H9 (cell line): ENCODE measurements around the gene SLC6A3. TPM values are rescaled to one million over a fixed set of nuclear protein-coding genes. Genes with fewer than 3 reads are reported as not detected.

Experiments
- DNase-seq: peaks from one replicate; pipeline ENCODE4 v3.0.0-alpha.2; 2017
- H2AFZ ChIP-seq: one replicate; pipeline ENCODE4 v1.6.1; 2013; ENCODE audit warnings: mild to moderate bottlenecking, low read length, control low read depth, moderate library complexity
- H2AK5ac ChIP-seq: 2 replicates; pipeline ENCODE4 v1.6.1; 2013; ENCODE audit warnings: low read length, control low read depth, mixed read lengths; ENCODE audit not compliant: insufficient read length
- H2BK120ac ChIP-seq: one replicate; pipeline ENCODE4 v1.6.1; 2013; ENCODE audit warnings: low read depth, mild to moderate bottlenecking, low read length, control low read depth, inconsistent platforms; ENCODE audit not compliant: poor library complexity, severe bottlenecking
- H2BK12ac ChIP-seq: 2 replicates; pipeline ENCODE4 v1.6.1; 2013; ENCODE audit warnings: low read length, control low read depth, mixed read lengths, low read depth; ENCODE audit not compliant: insufficient read length
- H2BK15ac ChIP-seq: 2 replicates; pipeline ENCODE4 v1.6.1; 2013; ENCODE audit warnings: low read depth, low read length, control low read depth
- H2BK20ac ChIP-seq: one replicate; pipeline ENCODE4 v1.6.1; 2013; ENCODE audit warnings: low read depth, mild to moderate bottlenecking, low read length, control low read depth, inconsistent platforms; ENCODE audit not compliant: poor library complexity, severe bottlenecking
- H2BK5ac ChIP-seq: 2 replicates; pipeline ENCODE4 v1.6.1; 2013; ENCODE audit warnings: low read length, control low read depth, mixed read lengths; ENCODE audit not compliant: insufficient read length
- H3K14ac ChIP-seq: 2 replicates; pipeline ENCODE4 v1.6.1; 2013; ENCODE audit warnings: low read length, control low read depth; ENCODE audit not compliant: insufficient read depth
- H3K18ac ChIP-seq: 2 replicates; pipeline ENCODE4 v1.6.1; 2013; ENCODE audit warnings: low read depth, mild to moderate bottlenecking, mixed read lengths, low read length, control low read depth; ENCODE audit not compliant: insufficient read length
- H3K23ac ChIP-seq: 2 replicates; pipeline ENCODE4 v1.6.1; 2013; ENCODE audit warnings: low read length, control low read depth, mixed read lengths, low read depth; ENCODE audit not compliant: insufficient read length
- H3K23me2 ChIP-seq: 2 replicates; pipeline ENCODE4 v1.6.1; 2013; ENCODE audit warnings: low read depth, mild to moderate bottlenecking, mixed read lengths, low read length, control low read depth; ENCODE audit not compliant: insufficient read length, poor library complexity, severe bottlenecking
- H3K27ac ChIP-seq: 2 replicates; pipeline ENCODE4 v1.5.1; 2013; ENCODE audit warnings: low read length, control low read depth, mixed read lengths, low read depth; ENCODE audit not compliant: insufficient read length
- H3K27me3 ChIP-seq: 2 replicates; pipeline ENCODE4 v1.6.1; 2013; ENCODE audit warnings: low read length, control low read depth, inconsistent platforms; ENCODE audit not compliant: insufficient read depth
- H3K4ac ChIP-seq: 2 replicates; pipeline ENCODE4 v1.6.1; 2013; ENCODE audit warnings: low read depth, mild to moderate bottlenecking, control low read depth, inconsistent platforms, low read length, moderate library complexity
- H3K4me1 ChIP-seq: 2 replicates; pipeline ENCODE4 v1.6.1; 2013; ENCODE audit warnings: low read length, control low read depth, inconsistent platforms; ENCODE audit not compliant: insufficient read depth
- H3K4me2 ChIP-seq: 2 replicates; pipeline ENCODE4 v1.6.1; 2013; ENCODE audit warnings: low read length, control low read depth, mixed read lengths; ENCODE audit not compliant: insufficient read length, insufficient read depth
- H3K56ac ChIP-seq: 2 replicates; pipeline ENCODE4 v1.6.1; 2013; ENCODE audit warnings: low read depth, mild to moderate bottlenecking, mixed read lengths, low read length, control low read depth; ENCODE audit not compliant: insufficient read length
- H3K79me1 ChIP-seq: 2 replicates; pipeline ENCODE4 v1.6.1; 2013; ENCODE audit warnings: low read depth, mild to moderate bottlenecking, moderate library complexity, low read length, control low read depth, inconsistent platforms; ENCODE audit not compliant: insufficient read depth, poor library complexity, severe bottlenecking
- H3K79me2 ChIP-seq: 2 replicates; pipeline ENCODE4 v1.6.1; 2013; ENCODE audit warnings: low read length, control low read depth, inconsistent platforms; ENCODE audit not compliant: insufficient read depth
- H3K9ac ChIP-seq: 2 replicates; pipeline ENCODE4 v1.6.1; 2013; ENCODE audit warnings: low read length, control low read depth, mixed read lengths; ENCODE audit not compliant: insufficient read length; ENCODE audit errors: extremely low read depth
- H3K9me3 ChIP-seq: one replicate; pipeline ENCODE4 v1.6.1; 2013; ENCODE audit warnings: low read depth, low read length, inconsistent platforms; ENCODE audit not compliant: control insufficient read depth
- H3T11ph ChIP-seq: one replicate; pipeline ENCODE4 v1.6.1; 2013; ENCODE audit warnings: mild to moderate bottlenecking, low read length, control low read depth, inconsistent platforms
- H4K20me1 ChIP-seq: one replicate; pipeline ENCODE4 v1.6.1; 2013; ENCODE audit not compliant: control insufficient read depth, insufficient read length, insufficient read depth
- H4K5ac ChIP-seq: 2 replicates; pipeline ENCODE4 v1.6.1; 2013; ENCODE audit warnings: low read depth, mild to moderate bottlenecking, mixed read lengths, low read length, control low read depth; ENCODE audit not compliant: insufficient read length
- H4K8ac ChIP-seq: replicated peaks from 2 replicates; pipeline ENCODE4 v1.6.1; 2013; ENCODE audit warnings: low read length, control low read depth, mixed read lengths, low read depth; ENCODE audit not compliant: insufficient read length
- H4K91ac ChIP-seq: 2 replicates; pipeline ENCODE4 v1.6.1; 2013; ENCODE audit warnings: low read depth, mild to moderate bottlenecking, moderate library complexity, mixed read lengths, low read length, control low read depth; ENCODE audit not compliant: insufficient read length
- H3K27ac Mint-ChIP-seq, 3 experiments: 2 replicates in 2 of 3; 3 replicates in 1 of 3; pipeline ENCODE4 v1.8.0; 2020 to 2021; ENCODE audit warnings: mixed read lengths in 3 of 3, mild to moderate bottlenecking in 1 of 3, moderate library complexity in 1 of 3
- H3K27me3 Mint-ChIP-seq: 2 replicates; pipeline ENCODE4 v1.8.0; 2021; ENCODE audit warnings: low read depth, mild to moderate bottlenecking, moderate library complexity, mixed read lengths
- H3K36me3 Mint-ChIP-seq, 3 experiments: 2 replicates in 2 of 3; 3 replicates in 1 of 3; pipeline ENCODE4 v1.8.0; 2020 to 2021; ENCODE audit warnings: low read depth in 3 of 3, mixed read lengths in 3 of 3; ENCODE audit not compliant: insufficient read depth in 1 of 3
- H3K4me1 Mint-ChIP-seq, 2 experiments: 2 replicates each; pipeline ENCODE4 v1.8.0; 2020; ENCODE audit warnings: mixed read lengths in 2 of 2
- H3K4me3 Mint-ChIP-seq, 2 experiments: 2 replicates in 1 of 2; 3 replicates in 1 of 2; pipeline ENCODE4 v1.8.0; 2020 to 2021; ENCODE audit warnings: mild to moderate bottlenecking in 2 of 2, mixed read lengths in 2 of 2, moderate library complexity in 1 of 2
- H3K9me3 Mint-ChIP-seq, 2 experiments: 2 replicates in 1 of 2; 3 replicates in 1 of 2; pipeline ENCODE4 v1.8.0; 2020; ENCODE audit warnings: mild to moderate bottlenecking in 2 of 2, mixed read lengths in 2 of 2, moderate library complexity in 1 of 2
- CTCF ChIP-seq: fragments of 200-600 bp; sonication (generic); conservative IDR thresholded peaks from 3 replicates; pipeline ENCODE4 v1.8.0; 2021; ENCODE audit warnings: antibody characterized with exemption, mild to moderate bottlenecking
- WGBS: extraction: QIAGEN DNeasy Blood & Tissue Kit; methylation state at CpG from one replicate; pipeline ENCODE4 v1.1.7; 2013; ENCODE audit warnings: missing lambda C conversion rate, low lambda C conversion rate, mixed read lengths; ENCODE audit not compliant: insufficient read length; ENCODE audit errors: extremely low coverage; 5-methylcytosine and 5-hydroxymethylcytosine counted together
- total RNA-seq: library from RNA; stranded (reverse); gene quantifications from 2 replicates; pipeline ENCODE4 v1.2.1, GENCODE V29; 2021

The SLC6A3 gene
- total RNA-seq, 1 experiment from 2014 or later: 0.61 TPM

DNA sequence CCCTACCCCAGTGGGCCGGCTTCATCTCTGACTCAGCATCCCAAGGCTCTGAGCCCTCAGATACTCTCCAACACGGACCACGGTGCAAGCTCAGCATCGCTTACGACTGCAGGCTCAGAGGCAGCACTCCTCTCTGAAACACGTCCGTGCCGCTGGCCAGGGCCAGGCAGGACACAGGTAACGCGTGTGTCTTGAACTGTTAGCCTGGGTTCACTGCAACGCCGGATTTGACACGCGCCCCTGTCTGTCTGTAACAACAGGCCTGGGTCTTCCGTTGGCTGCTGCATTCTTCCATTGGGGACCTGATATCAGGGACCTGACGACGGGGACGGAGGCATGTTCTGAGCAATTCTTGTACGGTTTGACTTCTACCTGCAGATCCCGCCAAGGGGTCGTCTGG, 6.4 kb downstream of the SLC6A3 start:
- Histone ChIP-seq H3T11ph (no peak overlapping the region), H3K4ac (no peak overlapping the region), H2BK12ac (no peak overlapping the region), H2BK15ac (no peak overlapping the region), H3K79me2 (no peaks in the 10 kb centered on the region), H3K23ac (no peak overlapping the region), H3K4me1 (no peaks in the 10 kb centered on the region), H3K79me1 (no peaks in the 10 kb centered on the region), H3K27ac (no peak overlapping the region), H2BK120ac (no peak overlapping the region), H3K23me2 (no peaks in the 10 kb centered on the region), H3K14ac (no peak overlapping the region), H3K9ac (no peak overlapping the region), H2BK20ac (no peak overlapping the region), H2AK5ac (no peak overlapping the region), H3K9me3 (peaks cover 1% of the 10 kb centered on the region), H4K20me1 (no peaks in the 10 kb centered on the region), H3K4me2 (no peak overlapping the region), H3K27me3 (peaks cover 12% of the 10 kb centered on the region), H2BK5ac (no peak overlapping the region), H3K56ac (no peak overlapping the region), H4K91ac (no peak overlapping the region), H2AFZ (no peak overlapping the region), H4K8ac (no peak overlapping the region), H4K5ac (no peak overlapping the region), H3K18ac (no peak overlapping the region)
- peaks cover 5 to 11% of the 10 kb centered on the region in 2 experiments for H3K9me3 Mint-ChIP-seq
- no peak for TF ChIP-seq CTCF
- peaks cover 4 to 7% of the 10 kb centered on the region in 2 experiments for H3K4me1 Mint-ChIP-seq
- no peak overlapping the region for H3K27ac Mint-ChIP-seq
- no peaks in the 10 kb centered on the region; a peak in 2 of 7 replicates for H3K36me3 Mint-ChIP-seq
- H3K4me3 Mint-ChIP-seq: no peak overlapping the region
- peaks cover 73% of the 10 kb centered on the region for H3K27me3 Mint-ChIP-seq
- no CpG with 5 or more reads among the region's 21 CpGs for WGBS
- no peak for DNase-seq
